SK-N-SH (cell line): ENCODE data around the gene OSBPL5.

Source experiments
- EP300 ChIP-seq, 2 experiments: IDR thresholded peaks; 2 replicates each; pipeline versions ENCODE4 v1.4.0 to v1.6.1; 2012; ENCODE audit warnings: borderline replicate concordance in 1 of 2, low read depth in 1 of 2, low read length in 1 of 2
- FOXM1 ChIP-seq: IDR thresholded peaks from 2 replicates; pipeline ENCODE4 v1.4.0; 2012; ENCODE audit warnings: low read depth, mild to moderate bottlenecking
- NFIC ChIP-seq: IDR thresholded peaks from 2 replicates; pipeline ENCODE4 v1.4.0; 2012; ENCODE audit warnings: borderline replicate concordance
- NRF1 ChIP-seq: IDR thresholded peaks from 2 replicates; pipeline ENCODE4 v1.6.1; 2012; ENCODE audit warnings: low read depth, mild to moderate bottlenecking, low read length
- PBX3 ChIP-seq: IDR thresholded peaks from 2 replicates; pipeline ENCODE4; 2012
- RAD21 ChIP-seq: IDR thresholded peaks from 2 replicates; pipeline ENCODE4 v1.6.1; 2012; ENCODE audit warnings: mild to moderate bottlenecking, low read length
- USF1 ChIP-seq: IDR thresholded peaks from 2 replicates; pipeline ENCODE4 v1.4.0; 2012; ENCODE audit warnings: low read depth, borderline replicate concordance
- YY1 ChIP-seq: IDR thresholded peaks from 2 replicates; pipeline ENCODE4 v1.4.0; 2012; ENCODE audit warnings: low read depth, mild to moderate bottlenecking
- TF ChIP-seq, protein P1 (sequence below): fragments of 200-600 bp; sonication (generic); IDR thresholded peaks from 2 replicates; pipeline ENCODE4 v1.6.1; 2017; ENCODE audit warnings: antibody characterized with exemption, mild to moderate bottlenecking, moderate library complexity
- TF ChIP-seq, protein P2 (sequence below): IDR thresholded peaks from 2 replicates; pipeline ENCODE4 v1.4.0; 2012; ENCODE audit warnings: low read depth
- TF ChIP-seq, protein P3 (sequence below): IDR thresholded peaks from 2 replicates; pipeline ENCODE4 v1.6.1; 2012; ENCODE audit warnings: mild to moderate bottlenecking, low read depth, low read length, moderate library complexity

DNA sequence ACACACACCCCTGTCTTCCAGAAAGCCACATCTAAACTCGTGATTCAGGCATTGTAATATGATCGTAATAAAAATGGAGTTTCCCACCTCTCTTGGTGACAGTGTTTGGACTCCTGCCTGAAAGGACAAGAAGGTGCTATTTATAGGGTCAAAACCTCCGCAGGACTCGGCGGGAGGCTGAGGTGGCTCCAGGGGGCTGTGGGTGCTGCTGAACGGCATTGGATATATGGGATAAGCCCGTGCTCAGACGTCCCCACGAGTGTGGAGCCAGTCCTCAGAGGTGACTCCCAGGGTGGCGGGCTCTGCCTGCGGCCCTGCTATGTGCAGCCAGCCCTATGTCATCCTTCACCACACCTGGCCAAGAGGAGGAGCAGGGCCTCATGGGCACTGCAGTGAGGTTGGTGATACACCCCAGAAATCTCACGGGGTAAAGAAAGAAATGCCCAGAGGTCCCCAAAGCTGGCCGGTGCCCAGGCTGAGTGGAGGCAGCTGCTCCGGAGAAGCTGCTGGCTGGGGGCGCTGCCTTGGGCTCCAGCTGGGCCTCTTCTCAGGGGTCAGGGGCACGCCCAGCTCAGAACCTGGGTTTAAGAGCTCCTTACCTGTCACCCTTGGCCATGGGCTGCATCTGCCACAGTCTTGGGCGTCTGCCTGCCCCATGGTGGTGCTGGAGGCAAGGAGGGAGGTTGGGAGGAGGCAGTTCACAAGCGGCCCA, 5.1 kb upstream of the OSBPL5 start:
- TF ChIP-seq, protein P1, sequence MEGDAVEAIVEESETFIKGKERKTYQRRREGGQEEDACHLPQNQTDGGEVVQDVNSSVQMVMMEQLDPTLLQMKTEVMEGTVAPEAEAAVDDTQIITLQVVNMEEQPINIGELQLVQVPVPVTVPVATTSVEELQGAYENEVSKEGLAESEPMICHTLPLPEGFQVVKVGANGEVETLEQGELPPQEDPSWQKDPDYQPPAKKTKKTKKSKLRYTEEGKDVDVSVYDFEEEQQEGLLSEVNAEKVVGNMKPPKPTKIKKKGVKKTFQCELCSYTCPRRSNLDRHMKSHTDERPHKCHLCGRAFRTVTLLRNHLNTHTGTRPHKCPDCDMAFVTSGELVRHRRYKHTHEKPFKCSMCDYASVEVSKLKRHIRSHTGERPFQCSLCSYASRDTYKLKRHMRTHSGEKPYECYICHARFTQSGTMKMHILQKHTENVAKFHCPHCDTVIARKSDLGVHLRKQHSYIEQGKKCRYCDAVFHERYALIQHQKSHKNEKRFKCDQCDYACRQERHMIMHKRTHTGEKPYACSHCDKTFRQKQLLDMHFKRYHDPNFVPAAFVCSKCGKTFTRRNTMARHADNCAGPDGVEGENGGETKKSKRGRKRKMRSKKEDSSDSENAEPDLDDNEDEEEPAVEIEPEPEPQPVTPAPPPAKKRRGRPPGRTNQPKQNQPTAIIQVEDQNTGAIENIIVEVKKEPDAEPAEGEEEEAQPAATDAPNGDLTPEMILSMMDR, result no peak
- TF ChIP-seq YY1, result no peak
- TF ChIP-seq, protein P2, sequence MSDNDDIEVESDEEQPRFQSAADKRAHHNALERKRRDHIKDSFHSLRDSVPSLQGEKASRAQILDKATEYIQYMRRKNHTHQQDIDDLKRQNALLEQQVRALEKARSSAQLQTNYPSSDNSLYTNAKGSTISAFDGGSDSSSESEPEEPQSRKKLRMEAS, result no peak
- TF ChIP-seq FOXM1, result no peak
- TF ChIP-seq PBX3, result no peak
- no peak for TF ChIP-seq NFIC
- no peak for TF ChIP-seq USF1
- TF ChIP-seq EP300 (IDR thresholded peaks at IDR 0.05; ENCODE audit: borderline replicate concordance in 1 of 2, low read depth in 1 of 2, low read length in 1 of 2), result no peak
- no peak for TF ChIP-seq NRF1
- TF ChIP-seq, protein P3, sequence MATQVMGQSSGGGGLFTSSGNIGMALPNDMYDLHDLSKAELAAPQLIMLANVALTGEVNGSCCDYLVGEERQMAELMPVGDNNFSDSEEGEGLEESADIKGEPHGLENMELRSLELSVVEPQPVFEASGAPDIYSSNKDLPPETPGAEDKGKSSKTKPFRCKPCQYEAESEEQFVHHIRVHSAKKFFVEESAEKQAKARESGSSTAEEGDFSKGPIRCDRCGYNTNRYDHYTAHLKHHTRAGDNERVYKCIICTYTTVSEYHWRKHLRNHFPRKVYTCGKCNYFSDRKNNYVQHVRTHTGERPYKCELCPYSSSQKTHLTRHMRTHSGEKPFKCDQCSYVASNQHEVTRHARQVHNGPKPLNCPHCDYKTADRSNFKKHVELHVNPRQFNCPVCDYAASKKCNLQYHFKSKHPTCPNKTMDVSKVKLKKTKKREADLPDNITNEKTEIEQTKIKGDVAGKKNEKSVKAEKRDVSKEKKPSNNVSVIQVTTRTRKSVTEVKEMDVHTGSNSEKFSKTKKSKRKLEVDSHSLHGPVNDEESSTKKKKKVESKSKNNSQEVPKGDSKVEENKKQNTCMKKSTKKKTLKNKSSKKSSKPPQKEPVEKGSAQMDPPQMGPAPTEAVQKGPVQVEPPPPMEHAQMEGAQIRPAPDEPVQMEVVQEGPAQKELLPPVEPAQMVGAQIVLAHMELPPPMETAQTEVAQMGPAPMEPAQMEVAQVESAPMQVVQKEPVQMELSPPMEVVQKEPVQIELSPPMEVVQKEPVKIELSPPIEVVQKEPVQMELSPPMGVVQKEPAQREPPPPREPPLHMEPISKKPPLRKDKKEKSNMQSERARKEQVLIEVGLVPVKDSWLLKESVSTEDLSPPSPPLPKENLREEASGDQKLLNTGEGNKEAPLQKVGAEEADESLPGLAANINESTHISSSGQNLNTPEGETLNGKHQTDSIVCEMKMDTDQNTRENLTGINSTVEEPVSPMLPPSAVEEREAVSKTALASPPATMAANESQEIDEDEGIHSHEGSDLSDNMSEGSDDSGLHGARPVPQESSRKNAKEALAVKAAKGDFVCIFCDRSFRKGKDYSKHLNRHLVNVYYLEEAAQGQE, result no peak
- no peak for TF ChIP-seq RAD21
